Activated CD8-positive, alpha-beta memory T cell treated with anti-CD3 and anti-CD28 coated beads, Interleukin-2, amount 50 U/mL, for 4 hours (primary cell): ENCODE results near the gene GSK3A.

Experiments
- DNase-seq: peaks from one replicate; pipeline ENCODE4 v3.0.0-alpha.2; 2020

Gene GSK3A

GRCh38 chr19:42219812-42220750, 22.3 kb downstream of the GSK3A start, which contains the start of gene ZNF526:
ZNF526 (plus strand) TSS chr19:42220312; CDS start chr19:42224404, 4,092 bp downstream.
- DNase-seq, result peak; percentile 95

- DNase-seq, result peak; percentile 100
Observed at GRCh38 chr19:42217520-42218437, 24.6 kb downstream of the GSK3A start, which contains the start of gene DEDD2. DEDD2 (minus strand) TSS chr19:42217677; CDS start chr19:42217007, 670 bp downstream.

GRCh38 chr19:42216653-42217519, 25.5 kb downstream of the GSK3A start:
- DNase-seq, result peak; percentile 30

GRCh38 chr19:42214810-42215485, 27.5 kb downstream of the GSK3A start:
- no peak for DNase-seq

- no peak for DNase-seq
Observed at GRCh38 chr19:42212886-42213285, 29.5 kb downstream of the GSK3A start.

GRCh38 chr19:42208612-42209011, 33.8 kb downstream of the GSK3A start:
- DNase-seq, result no peak

GRCh38 chr19:42207767-42208271, 34.6 kb downstream of the GSK3A start:
- DNase-seq, result peak; percentile 37

- DNase-seq, result no peak
Observed at GRCh38 chr19:42206871-42207755, 35.3 kb downstream of the GSK3A start.

- DNase-seq, result no peak
Observed at GRCh38 chr19:42204664-42205063, 37.7 kb downstream of the GSK3A start.

- no peak for DNase-seq
Observed at GRCh38 chr19:42203700-42204099, 38.7 kb downstream of the GSK3A start.

- no peak for DNase-seq
Observed at GRCh38 chr19:42202290-42202880, 40.0 kb downstream of the GSK3A start.

GRCh38 chr19:42201489-42202289, 40.7 kb downstream of the GSK3A start:
- peak; percentile 39 for DNase-seq

- no peak for DNase-seq
Observed at GRCh38 chr19:42200116-42200715, 42.2 kb downstream of the GSK3A start.

- DNase-seq, result peak; percentile 40
Observed at GRCh38 chr19:42199440-42200115, 42.8 kb downstream of the GSK3A start.

- peak; percentile 62 for DNase-seq
Observed at GRCh38 chr19:42198676-42199439, 43.5 kb downstream of the GSK3A start.

- no peak for DNase-seq
Observed at GRCh38 chr19:42197375-42197817, 45.0 kb downstream of the GSK3A start.
